ENCODE data around the gene ADSL. TPM values are rescaled to one million over a fixed set of nuclear protein-coding genes. Genes with fewer than 3 reads are reported as not detected.

ADSL gene
- total and polyA plus RNA-seq, 9 of the 15 experiments (the other 6 are each of a cell fraction or from before 2014, with no cell fraction given): 112 to 322 (median 146) TPM

DNA sequence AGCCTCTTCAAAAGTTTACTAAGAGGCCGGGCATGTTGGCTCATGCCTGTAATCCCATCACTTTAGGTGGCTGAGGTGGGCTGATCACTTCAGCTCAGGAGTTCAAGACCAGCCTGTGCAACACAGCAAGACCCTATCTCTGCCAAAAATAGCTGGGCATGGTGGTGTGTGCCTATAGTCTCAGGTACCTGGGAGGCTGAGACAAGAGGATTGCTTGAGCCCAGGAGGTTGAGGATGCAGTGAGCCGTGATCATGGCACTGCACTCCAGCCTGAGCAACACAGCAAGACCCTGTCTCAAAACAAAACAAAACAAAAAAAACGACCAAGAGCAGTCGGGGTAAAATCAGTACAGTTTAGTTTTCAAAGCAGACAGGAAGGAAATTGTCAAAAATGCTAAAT, 4.7 kb upstream of the ADSL start:
- no peaks in the 10 kb centered on the region for H4K20me1 ChIP-seq (replicated peaks; ENCODE audit: control insufficient read depth, insufficient read depth, low read length)
- H3K9ac ChIP-seq (ENCODE audit: insufficient read depth in 1 of 2, low read depth in 2 of 2, low read length in 2 of 2): no peak overlapping the region
- ATAC-seq (no peak), FAIRE-seq (no peak), DNase-seq (ENCODE audit: extremely low read depth in 1 of 4, low spot score in 3 of 4) (no peak)
- H3K9me1 ChIP-seq (ENCODE audit: control insufficient read depth, insufficient read depth, low read length): no peaks in the 10 kb centered on the region
- no peaks in the 10 kb centered on the region for H3K36me3 ChIP-seq (ENCODE audit: control insufficient read depth, insufficient read depth, low read length)
- in situ Hi-C loops (cut with MboI) (no loop called here), intact Hi-C loops (cut with micrococcal nuclease) (loop anchor here (10.0 kb wide), 1 partner anchor 797 kb away; no protein-coding TSS in a partner anchor)
- H3K4me3 ChIP-seq: no peak overlapping the region
- no peaks in the 10 kb centered on the region for H3K27me3 ChIP-seq (ENCODE audit: control insufficient read depth in 2 of 2, insufficient read depth in 2 of 2, low read length in 2 of 2)
- WGBS (ENCODE audit: insufficient coverage, low coverage, missing lambda C conversion rate): 32% methylated on average over 3 of the region's 4 CpGs
- no TSS peak for BruUV-seq (replicated peaks)
- H3K4me1 ChIP-seq (replicated peaks in 1 of 2; ENCODE audit: control insufficient read depth in 2 of 2, insufficient read depth in 2 of 2, low read length in 2 of 2): peaks cover 4 to 5% of the 10 kb centered on the region in 2 experiments; a peak in 4 of 5 replicates
- no peak overlapping the region for H3K27ac ChIP-seq (ENCODE audit: extremely low read depth, low read depth, low read length)
- H3K9me3 ChIP-seq (replicated peaks; ENCODE audit: control insufficient read depth, insufficient read depth, low read depth, low read length): no peaks in the 10 kb centered on the region
- no peak overlapping the region for H3K4me2 ChIP-seq (ENCODE audit: insufficient read depth, low read length)
- peaks cover 3% of the 10 kb centered on the region for H3K79me2 ChIP-seq (ENCODE audit: control insufficient read depth, insufficient read depth, low read length)
- POLR2A ChIA-PET: no interaction called here
- CTCF ChIA-PET (ENCODE audit: low intra/inter-chr PET ratio): no interaction called here
- H2AFZ ChIP-seq (ENCODE audit: low read depth, low read length): no peak overlapping the region
- TF ChIP-seq ZBTB8A (IDR thresholded peaks at IDR 0.05; ENCODE audit: partially characterized antibody) (no peak), FOXO4 (CRISPR knock-in tag; IDR thresholded peaks at IDR 0.05) (no peak), TSHZ1 (CRISPR knock-in tag; IDR thresholded peaks at IDR 0.05) (no peak), HBP1 (CRISPR knock-in tag; IDR thresholded peaks at IDR 0.05) (no peak), SMAD3 (CRISPR knock-in tag; conservative IDR thresholded peaks at IDR 0.05) (no peak), SRF (CRISPR knock-in tag; IDR thresholded peaks at IDR 0.05) (no peak)
- TF ChIP-seq, protein P1, sequence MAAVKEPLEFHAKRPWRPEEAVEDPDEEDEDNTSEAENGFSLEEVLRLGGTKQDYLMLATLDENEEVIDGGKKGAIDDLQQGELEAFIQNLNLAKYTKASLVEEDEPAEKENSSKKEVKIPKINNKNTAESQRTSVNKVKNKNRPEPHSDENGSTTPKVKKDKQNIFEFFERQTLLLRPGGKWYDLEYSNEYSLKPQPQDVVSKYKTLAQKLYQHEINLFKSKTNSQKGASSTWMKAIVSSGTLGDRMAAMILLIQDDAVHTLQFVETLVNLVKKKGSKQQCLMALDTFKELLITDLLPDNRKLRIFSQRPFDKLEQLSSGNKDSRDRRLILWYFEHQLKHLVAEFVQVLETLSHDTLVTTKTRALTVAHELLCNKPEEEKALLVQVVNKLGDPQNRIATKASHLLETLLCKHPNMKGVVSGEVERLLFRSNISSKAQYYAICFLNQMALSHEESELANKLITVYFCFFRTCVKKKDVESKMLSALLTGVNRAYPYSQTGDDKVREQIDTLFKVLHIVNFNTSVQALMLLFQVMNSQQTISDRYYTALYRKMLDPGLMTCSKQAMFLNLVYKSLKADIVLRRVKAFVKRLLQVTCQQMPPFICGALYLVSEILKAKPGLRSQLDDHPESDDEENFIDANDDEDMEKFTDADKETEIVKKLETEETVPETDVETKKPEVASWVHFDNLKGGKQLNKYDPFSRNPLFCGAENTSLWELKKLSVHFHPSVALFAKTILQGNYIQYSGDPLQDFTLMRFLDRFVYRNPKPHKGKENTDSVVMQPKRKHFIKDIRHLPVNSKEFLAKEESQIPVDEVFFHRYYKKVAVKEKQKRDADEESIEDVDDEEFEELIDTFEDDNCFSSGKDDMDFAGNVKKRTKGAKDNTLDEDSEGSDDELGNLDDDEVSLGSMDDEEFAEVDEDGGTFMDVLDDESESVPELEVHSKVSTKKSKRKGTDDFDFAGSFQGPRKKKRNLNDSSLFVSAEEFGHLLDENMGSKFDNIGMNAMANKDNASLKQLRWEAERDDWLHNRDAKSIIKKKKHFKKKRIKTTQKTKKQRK (IDR thresholded peaks at IDR 0.05; ENCODE audit: borderline replicate concordance, low read depth, low read length): no peak
- TF ChIP-seq, protein P2, sequence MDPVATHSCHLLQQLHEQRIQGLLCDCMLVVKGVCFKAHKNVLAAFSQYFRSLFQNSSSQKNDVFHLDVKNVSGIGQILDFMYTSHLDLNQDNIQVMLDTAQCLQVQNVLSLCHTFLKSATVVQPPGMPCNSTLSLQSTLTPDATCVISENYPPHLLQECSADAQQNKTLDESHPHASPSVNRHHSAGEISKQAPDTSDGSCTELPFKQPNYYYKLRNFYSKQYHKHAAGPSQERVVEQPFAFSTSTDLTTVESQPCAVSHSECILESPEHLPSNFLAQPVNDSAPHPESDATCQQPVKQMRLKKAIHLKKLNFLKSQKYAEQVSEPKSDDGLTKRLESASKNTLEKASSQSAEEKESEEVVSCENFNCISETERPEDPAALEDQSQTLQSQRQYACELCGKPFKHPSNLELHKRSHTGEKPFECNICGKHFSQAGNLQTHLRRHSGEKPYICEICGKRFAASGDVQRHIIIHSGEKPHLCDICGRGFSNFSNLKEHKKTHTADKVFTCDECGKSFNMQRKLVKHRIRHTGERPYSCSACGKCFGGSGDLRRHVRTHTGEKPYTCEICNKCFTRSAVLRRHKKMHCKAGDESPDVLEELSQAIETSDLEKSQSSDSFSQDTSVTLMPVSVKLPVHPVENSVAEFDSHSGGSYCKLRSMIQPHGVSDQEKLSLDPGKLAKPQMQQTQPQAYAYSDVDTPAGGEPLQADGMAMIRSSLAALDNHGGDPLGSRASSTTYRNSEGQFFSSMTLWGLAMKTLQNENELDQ (CRISPR knock-in tag; IDR thresholded peaks at IDR 0.05; ENCODE audit: borderline replicate concordance): no peak

Data from K562 (cell line).